MM.1S (cell line): ENCODE data around the gene PCBP4.

Source experiments
- DNase-seq: peaks from one replicate; pipeline ENCODE4 v3.0.0-alpha.2; 2015
- H2AFZ ChIP-seq: fragments of 300-600 bp; sonication (generic); 2 replicates; pipeline ENCODE4 v1.6.0; 2016; ENCODE audit warnings: antibody characterized with exemption, low read length
- H3F3A ChIP-seq: fragments of 300-600 bp; sonication (generic); 2 replicates; pipeline ENCODE4 v1.6.1; 2016; ENCODE audit warnings: mild to moderate bottlenecking, antibody characterized with exemption, low read length, moderate library complexity, mixed read lengths; ENCODE audit not compliant: insufficient read depth
- H3K27ac ChIP-seq: fragments of 300-600 bp; sonication (generic); 2 replicates; pipeline ENCODE4 v1.5.1; 2016; ENCODE audit warnings: mild to moderate bottlenecking, low read length
- H3K27me3 ChIP-seq: fragments of 300-600 bp; sonication (generic); replicated peaks from 2 replicates; pipeline ENCODE4 v1.6.0; 2016; ENCODE audit warnings: low read length; ENCODE audit not compliant: insufficient read depth
- H3K36me3 ChIP-seq: fragments of 300-600 bp; sonication (generic); replicated peaks from 2 replicates; pipeline ENCODE4 v1.6.1; 2016; ENCODE audit warnings: mild to moderate bottlenecking, low read length, mixed read lengths; ENCODE audit not compliant: insufficient read depth
- H3K4me1 ChIP-seq: fragments of 300-600 bp; sonication (generic); 2 replicates; pipeline ENCODE4 v1.6.1; 2016; ENCODE audit warnings: low read length, mixed read lengths
- H3K4me2 ChIP-seq: fragments of 300-600 bp; sonication (generic); 2 replicates; pipeline ENCODE4 v1.6.0; 2016; ENCODE audit warnings: low read depth, low read length
- H3K4me3 ChIP-seq: fragments of 300-600 bp; sonication (generic); 2 replicates; pipeline ENCODE4 v1.5.1; 2016; ENCODE audit warnings: low read length, mixed read lengths
- H3K79me2 ChIP-seq: fragments of 300-600 bp; sonication (generic); 2 replicates; pipeline ENCODE4 v1.6.1; 2016; ENCODE audit warnings: mixed run types, low read length, mixed read lengths
- H3K9ac ChIP-seq: fragments of 300-600 bp; sonication (generic); 2 replicates; pipeline ENCODE4 v1.6.1; 2016; ENCODE audit warnings: low read length, mixed read lengths
- H3K9me2 ChIP-seq: fragments of 300-600 bp; sonication (generic); replicated peaks from 2 replicates; pipeline ENCODE4 v1.6.1; 2016; ENCODE audit warnings: mild to moderate bottlenecking, low read length, mixed read lengths; ENCODE audit not compliant: insufficient read depth
- H3K9me3 ChIP-seq: fragments of 300-600 bp; sonication (generic); replicated peaks from 2 replicates; pipeline ENCODE4 v1.6.1; 2016; ENCODE audit warnings: mild to moderate bottlenecking, low read length, mixed read lengths; ENCODE audit not compliant: insufficient read depth
- H4K20me1 ChIP-seq: fragments of 300-600 bp; sonication (generic); 2 replicates; pipeline ENCODE4 v1.6.1; 2016; ENCODE audit warnings: mild to moderate bottlenecking, low read length, moderate library complexity, mixed read lengths; ENCODE audit not compliant: insufficient read depth
- CTCF ChIP-seq: fragments of 300-600 bp; sonication (generic); IDR thresholded peaks from 2 replicates; pipeline ENCODE4 v1.5.1; 2016; ENCODE audit warnings: antibody characterized with exemption, low read length, mixed read lengths
- EZH2 ChIP-seq: fragments of 300-600 bp; sonication (generic); optimal IDR thresholded peaks from 2 replicates; pipeline ENCODE3; 2017; ENCODE audit warnings: low read depth, mild to moderate bottlenecking, antibody characterized with exemption, low read length, mixed read lengths
- EZH2phosphoT487 ChIP-seq: fragments of 300-600 bp; sonication (generic); IDR thresholded peaks from 2 replicates; pipeline ENCODE4 v1.6.1; 2018; ENCODE audit warnings: antibody characterized with exemption, low read length

PCBP4 gene

GRCh38 chr3:52013802-52014598 lies 46.7 kb upstream of the PCBP4 start:
- Histone ChIP-seq H3K4me2 (no peak overlapping the region), H2AFZ (no peak overlapping the region), H3K36me3 (no peaks in the 10 kb centered on the region), H3K9me3 (no peaks in the 10 kb centered on the region), H3K9me2 (no peaks in the 10 kb centered on the region), H3F3A (no peaks in the 10 kb centered on the region), H3K4me1 (no peaks in the 10 kb centered on the region), H4K20me1 (no peaks in the 10 kb centered on the region), H3K27me3 (no peaks in the 10 kb centered on the region; the same call in 1 of the 2 replicates), H3K4me3 (no peak overlapping the region), H3K79me2 (no peaks in the 10 kb centered on the region), H3K27ac (no peak overlapping the region), H3K9ac (no peak overlapping the region)
- DNase-seq: no peak
- TF ChIP-seq CTCF (no peak), EZH2phosphoT487 (no peak), EZH2 (no peak)

DNA sequence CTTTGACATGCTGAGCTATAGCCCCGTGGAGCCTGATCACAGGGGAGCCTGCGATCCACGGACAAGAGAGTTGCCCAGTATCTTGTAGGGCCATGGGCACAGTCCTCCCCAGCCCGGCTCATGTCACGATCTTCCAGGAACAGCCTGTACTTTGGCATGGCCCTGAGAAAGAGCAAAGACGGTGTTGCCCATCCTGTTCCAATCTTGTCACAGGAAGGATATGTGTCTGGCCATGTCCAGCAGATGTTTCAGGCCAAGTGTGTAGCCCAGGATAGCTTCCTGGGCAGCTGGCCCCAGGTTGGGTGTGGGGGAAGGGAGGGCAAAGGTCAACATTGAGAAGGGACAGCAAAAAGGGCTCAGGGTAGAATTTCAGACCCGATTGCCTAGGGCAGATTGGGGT lies 45.4 kb upstream of the PCBP4 start:
- TF ChIP-seq EZH2phosphoT487: no peak
- no peak for TF ChIP-seq CTCF
- TF ChIP-seq EZH2: no peak
- no peaks in the 10 kb centered on the region; the same call in 1 of the 2 replicates for H3K27me3 ChIP-seq
- no peaks in the 10 kb centered on the region for H3K4me1 ChIP-seq
- no peak overlapping the region for H3K27ac ChIP-seq
- no peak for DNase-seq
- no peaks in the 10 kb centered on the region for H3K9me3 ChIP-seq
- no peaks in the 10 kb centered on the region for H3K79me2 ChIP-seq
- no peaks in the 10 kb centered on the region for H4K20me1 ChIP-seq
- no peaks in the 10 kb centered on the region for H3F3A ChIP-seq
- H2AFZ ChIP-seq: no peak overlapping the region
- no peak overlapping the region for H3K4me3 ChIP-seq
- no peaks in the 10 kb centered on the region for H3K9me2 ChIP-seq
- no peak overlapping the region for H3K4me2 ChIP-seq
- no peak overlapping the region for H3K9ac ChIP-seq
- H3K36me3 ChIP-seq: no peaks in the 10 kb centered on the region

DNA sequence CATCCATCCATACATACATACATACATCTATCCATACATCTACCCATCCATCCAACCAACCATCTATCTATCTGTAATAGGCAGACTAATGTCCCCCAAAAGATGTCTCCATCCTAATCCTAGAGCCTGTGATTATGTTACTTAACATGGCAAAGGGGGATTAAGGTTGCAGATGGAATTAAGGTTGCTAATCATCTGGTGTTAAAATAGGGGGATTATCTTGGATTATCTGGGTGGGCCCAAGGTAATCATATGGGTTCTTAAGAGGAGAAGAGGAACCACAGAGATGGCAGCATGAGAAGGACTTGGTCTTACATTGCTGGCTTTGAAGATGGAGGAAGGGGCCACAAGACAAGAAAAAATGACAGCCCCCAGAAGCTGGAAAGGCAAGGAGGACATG lies 43.2 kb upstream of the PCBP4 start:
- H3K4me1 ChIP-seq: no peaks in the 10 kb centered on the region
- H3K9me3 ChIP-seq: no peaks in the 10 kb centered on the region
- no peak for TF ChIP-seq EZH2phosphoT487
- TF ChIP-seq CTCF: no peak
- TF ChIP-seq EZH2: no peak
- no peak for DNase-seq
- no peaks in the 10 kb centered on the region for H3F3A ChIP-seq
- H3K4me2 ChIP-seq: no peak overlapping the region
- no peaks in the 10 kb centered on the region for H4K20me1 ChIP-seq
- H3K79me2 ChIP-seq: no peaks in the 10 kb centered on the region
- H3K4me3 ChIP-seq: no peak overlapping the region
- no peak overlapping the region for H3K9ac ChIP-seq
- no peaks in the 10 kb centered on the region for H3K9me2 ChIP-seq
- H3K27me3 ChIP-seq: no peaks in the 10 kb centered on the region; the same call in 1 of the 2 replicates
- H2AFZ ChIP-seq: no peak overlapping the region
- no peak overlapping the region for H3K27ac ChIP-seq
- no peaks in the 10 kb centered on the region for H3K36me3 ChIP-seq
